GM23338 (cell line): ENCODE data around the gene PIEZO2. TPM values are rescaled to one million over a fixed set of nuclear protein-coding genes. Genes with fewer than 3 reads are reported as not detected.

Experiments used
- ATAC-seq: fragments of 200-7000 bp; cut with Tn5 transposase; 3 replicates; pipeline ENCODE4 v1.9.1; 2020
- DNase-seq: peaks from one replicate; pipeline ENCODE4 v3.0.0-alpha.2; 2015; ENCODE audit warnings: low spot score
- H2AFZ ChIP-seq: fragments of 200-600 bp; sonication (generic); 2 replicates; pipeline ENCODE4 v1.8.0; 2016; ENCODE audit warnings: antibody characterized with exemption, mild to moderate bottlenecking, moderate library complexity
- H3F3A ChIP-seq: fragments of 200-600 bp; sonication (generic); replicated peaks from 2 replicates; pipeline ENCODE4 v1.8.0; 2017; ENCODE audit warnings: antibody characterized with exemption, mixed run types, low read depth
- H3K27ac ChIP-seq: fragments of 200-600 bp; sonication (generic); 2 replicates; pipeline ENCODE4 v1.6.1; 2016; ENCODE audit warnings: low read depth
- H3K27me3 ChIP-seq: fragments of 200-600 bp; sonication (generic); 2 replicates; pipeline ENCODE4 v1.8.0; 2016; ENCODE audit warnings: mild to moderate bottlenecking, mixed run types, moderate library complexity; ENCODE audit not compliant: insufficient read depth
- H3K36me3 ChIP-seq: fragments of 200-600 bp; sonication (generic); 2 replicates; pipeline ENCODE4 v1.8.0; 2016; ENCODE audit warnings: mild to moderate bottlenecking; ENCODE audit not compliant: insufficient read depth
- H3K4me1 ChIP-seq: fragments of 200-600 bp; sonication (generic); 2 replicates; pipeline ENCODE4 v1.8.0; 2016; ENCODE audit warnings: mild to moderate bottlenecking, moderate library complexity; ENCODE audit not compliant: insufficient read depth
- H3K4me2 ChIP-seq: fragments of 200-600 bp; sonication (generic); 2 replicates; pipeline ENCODE4 v1.7.1; 2017; ENCODE audit warnings: mixed run types
- H3K4me3 ChIP-seq: fragments of 200-600 bp; sonication (generic); 2 replicates; pipeline ENCODE4 v1.6.1; 2016; ENCODE audit warnings: mixed run types
- H3K79me2 ChIP-seq: fragments of 200-600 bp; sonication (generic); replicated peaks from 2 replicates; pipeline ENCODE4 v1.8.0; 2017; ENCODE audit warnings: mild to moderate bottlenecking; ENCODE audit not compliant: insufficient read depth
- H3K9me2 ChIP-seq: fragments of 200-600 bp; sonication (generic); 2 replicates; pipeline ENCODE4 v1.8.0; 2017; ENCODE audit not compliant: insufficient read depth
- H4K20me1 ChIP-seq: fragments of 200-600 bp; sonication (generic); replicated peaks from 2 replicates; pipeline ENCODE4 v1.8.0; 2017; ENCODE audit warnings: mild to moderate bottlenecking; ENCODE audit not compliant: insufficient read depth
- H3K27ac Mint-ChIP-seq: 2 replicates; pipeline ENCODE4 v1.8.0; 2020; ENCODE audit warnings: inconsistent platforms, mild to moderate bottlenecking, moderate library complexity, mixed read lengths
- H3K27me3 Mint-ChIP-seq: 3 replicates; pipeline ENCODE4 v1.8.0; 2022; ENCODE audit warnings: low read depth, mild to moderate bottlenecking, moderate library complexity, mixed read lengths, inconsistent platforms; ENCODE audit not compliant: insufficient read depth, poor library complexity
- H3K36me3 Mint-ChIP-seq: 3 replicates; pipeline ENCODE4 v1.8.0; 2021; ENCODE audit warnings: low read depth, mild to moderate bottlenecking, inconsistent platforms, moderate library complexity, mixed read lengths
- H3K4me1 Mint-ChIP-seq: 3 replicates; pipeline ENCODE4 v1.8.0; 2020; ENCODE audit warnings: mild to moderate bottlenecking, inconsistent platforms, mixed read lengths
- H3K4me3 Mint-ChIP-seq: 3 replicates; pipeline ENCODE4 v1.8.0; 2021; ENCODE audit warnings: moderate library complexity, mild to moderate bottlenecking, inconsistent platforms, mixed read lengths
- H3K9me3 Mint-ChIP-seq: 3 replicates; pipeline ENCODE4 v1.8.0; 2020; ENCODE audit warnings: moderate library complexity, mild to moderate bottlenecking, inconsistent platforms, mixed read lengths
- CREB1 ChIP-seq: fragments of 250-450 bp; sonication (Bioruptor Pico); IDR thresholded peaks from 2 replicates; pipeline ENCODE4 v1.5.0; 2020; ENCODE audit warnings: low read depth, mild to moderate bottlenecking, moderate library complexity
- JUNB ChIP-seq: IDR thresholded peaks from one replicate; pipeline ENCODE4 v1.6.1; 2016; ENCODE audit warnings: antibody characterized with exemption; ENCODE audit not compliant: unreplicated experiment
- STAT1 ChIP-seq: IDR thresholded peaks from one replicate; pipeline ENCODE4 v1.6.1; 2016; ENCODE audit warnings: antibody characterized with exemption; ENCODE audit not compliant: unreplicated experiment
- ZNF462 ChIP-seq: fragments of 250-450 bp; sonication (Bioruptor Pico); IDR thresholded peaks from 2 replicates; pipeline ENCODE4 v1.5.0; 2020; ENCODE audit warnings: mild to moderate bottlenecking, moderate library complexity
- polyA plus RNA-seq: library from polyadenylated mRNA; unstranded; fragments of >200 nt; fragmentation: Nextera tagmentation; extraction: Ambion mirVana; gene quantifications from 2 replicates; pipeline ENCODE4 v1.2.1, GENCODE V29; 2016
- total RNA-seq: library from RNA; depleted of rRNA; stranded (reverse); fragments of >200 nt; shearing (Covaris generic); gene quantifications from 2 replicates; pipeline ENCODE4 v1.2.3, GENCODE V29; 2014
- TF ChIP-seq, protein P1 (sequence below): IDR thresholded peaks from 2 replicates; pipeline ENCODE4 v1.6.1; 2016; ENCODE audit warnings: antibody characterized with exemption

The PIEZO2 gene
- total and polyA plus RNA-seq, 2 experiments from 2014 or later, result 4.8 to 8.2 TPM

GRCh38 chr18:10792181-10792580 is 357.2 kb downstream of the PIEZO2 start:
- Histone ChIP-seq H3K36me3 (no peaks in the 10 kb centered on the region), H3K4me3 (no peak overlapping the region), H3K27me3 (no peaks in the 10 kb centered on the region), H3K4me2 (no peak overlapping the region), H3K79me2 (no peaks in the 10 kb centered on the region), H3F3A (no peaks in the 10 kb centered on the region), H3K9me2 (no peaks in the 10 kb centered on the region), H4K20me1 (no peaks in the 10 kb centered on the region), H3K27ac (no peak overlapping the region), H2AFZ (no peak overlapping the region), H3K4me1 (0 out of 2 replicates have a peak, but pooled peaks cover 4% of the 10 kb centered on the region)
- H3K9me3 Mint-ChIP-seq, result no peaks in the 10 kb centered on the region
- no peak overlapping the region for H3K27ac Mint-ChIP-seq
- no peak for DNase-seq
- peaks cover 6% of the 10 kb centered on the region for H3K27me3 Mint-ChIP-seq
- peaks cover 7% of the 10 kb centered on the region; the same call in 2 of the 3 replicates for H3K36me3 Mint-ChIP-seq
- ATAC-seq, result no peak
- peaks cover 6% of the 10 kb centered on the region for H3K4me1 Mint-ChIP-seq
- no peak overlapping the region for H3K4me3 Mint-ChIP-seq
- TF ChIP-seq, protein P1, sequence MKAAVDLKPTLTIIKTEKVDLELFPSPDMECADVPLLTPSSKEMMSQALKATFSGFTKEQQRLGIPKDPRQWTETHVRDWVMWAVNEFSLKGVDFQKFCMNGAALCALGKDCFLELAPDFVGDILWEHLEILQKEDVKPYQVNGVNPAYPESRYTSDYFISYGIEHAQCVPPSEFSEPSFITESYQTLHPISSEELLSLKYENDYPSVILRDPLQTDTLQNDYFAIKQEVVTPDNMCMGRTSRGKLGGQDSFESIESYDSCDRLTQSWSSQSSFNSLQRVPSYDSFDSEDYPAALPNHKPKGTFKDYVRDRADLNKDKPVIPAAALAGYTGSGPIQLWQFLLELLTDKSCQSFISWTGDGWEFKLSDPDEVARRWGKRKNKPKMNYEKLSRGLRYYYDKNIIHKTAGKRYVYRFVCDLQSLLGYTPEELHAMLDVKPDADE, result no peak
- TF ChIP-seq ZNF462 (CRISPR knock-in tag) (no peak), CREB1 (no peak), STAT1 (no peak), JUNB (no peak)
